ENCODE results near the gene EXOC3L2.
A peak's percentile ranks its signal among the peaks of the same experiment; 100 is the strongest.

EXOC3L2 gene

DNA sequence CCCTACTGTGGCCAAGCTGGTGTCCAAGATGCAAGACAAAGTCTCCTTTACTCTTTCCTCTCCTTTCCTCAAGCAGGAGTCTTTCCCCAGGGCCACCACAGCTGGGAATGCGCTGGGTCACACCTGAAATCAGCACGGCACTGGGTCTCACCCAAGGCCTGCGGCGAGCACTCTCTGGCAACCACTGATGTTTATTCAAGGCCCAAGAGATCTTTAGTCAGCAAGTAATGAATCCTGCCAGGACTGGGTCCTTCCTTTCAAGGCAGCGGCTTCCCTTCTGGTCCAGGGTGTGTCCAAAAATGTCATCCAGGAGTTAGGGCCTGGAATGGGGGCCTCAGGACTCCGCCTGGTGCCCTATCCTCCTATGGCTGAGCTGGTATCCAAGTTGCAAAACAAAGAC lies 42.6 kb downstream of the EXOC3L2 start:
- Histone ChIP-seq H2AFZ (ENCODE audit: low read length) (no peak overlapping the region), H3K27me3 (ENCODE audit: control insufficient read depth in 3 of 3, insufficient read depth in 3 of 3, low read depth in 1 of 3, low read length in 3 of 3) (no peaks in the 10 kb centered on the region), H3K23ac (ENCODE audit: low read depth, low read length, poor library complexity) (no peak overlapping the region), H2BK15ac (ENCODE audit: low read length) (no peak overlapping the region), H3K36me3 (replicated peaks in 1 of 2; ENCODE audit: control insufficient read depth in 2 of 2, insufficient read depth in 2 of 2, low read length in 2 of 2) (no peaks in the 10 kb centered on the region), H3K14ac (ENCODE audit: low read length) (no peak overlapping the region), H4K91ac (ENCODE audit: low read depth, low read length, poor library complexity) (no peak overlapping the region), H2AK5ac (ENCODE audit: low read depth, low read length) (no peak overlapping the region), H3K4ac (ENCODE audit: low read length) (no peak overlapping the region), H3K79me1 (ENCODE audit: low read depth, low read length) (peaks cover 2% of the 10 kb centered on the region), H3K4me1 (ENCODE audit: control insufficient read depth in 2 of 2, insufficient read depth in 1 of 2, low read depth in 1 of 2, low read length in 2 of 2) (no peaks in the 10 kb centered on the region), H3K18ac (ENCODE audit: low read length) (peak overlapping the region; percentile 64), H3K4me2 (ENCODE audit: insufficient read depth, low read length, poor library complexity, severe bottlenecking) (no peak overlapping the region), H2BK5ac (ENCODE audit: low read length) (no peak overlapping the region), H3K27ac (replicated peaks; ENCODE audit: low read length) (no peak overlapping the region), H4K8ac (ENCODE audit: low read depth, low read length) (no peak overlapping the region), H3K9ac (ENCODE audit: low read depth, low read length, poor library complexity) (no peak overlapping the region), H3K4me3 (ENCODE audit: low read length in 2 of 2) (no peak overlapping the region), H2BK120ac (ENCODE audit: low read depth, low read length) (no peak overlapping the region), H2BK12ac (ENCODE audit: low read length) (no peak overlapping the region), H3K9me3 (replicated peaks in 1 of 2; ENCODE audit: control insufficient read depth in 2 of 2, insufficient read depth in 1 of 2, low read depth in 1 of 2, low read length in 2 of 2) (peaks cover 0 to 2% of the 10 kb centered on the region in 2 donors)
- WGBS, 2 donors (ENCODE audit: extremely low coverage in 2 of 2, insufficient read length in 2 of 2, insufficient replicate concordance in 1 of 2): no CpG with 5 or more reads among the region's 6 CpGs
- DNase-seq (ENCODE audit: low spot score): no peak

DNA sequence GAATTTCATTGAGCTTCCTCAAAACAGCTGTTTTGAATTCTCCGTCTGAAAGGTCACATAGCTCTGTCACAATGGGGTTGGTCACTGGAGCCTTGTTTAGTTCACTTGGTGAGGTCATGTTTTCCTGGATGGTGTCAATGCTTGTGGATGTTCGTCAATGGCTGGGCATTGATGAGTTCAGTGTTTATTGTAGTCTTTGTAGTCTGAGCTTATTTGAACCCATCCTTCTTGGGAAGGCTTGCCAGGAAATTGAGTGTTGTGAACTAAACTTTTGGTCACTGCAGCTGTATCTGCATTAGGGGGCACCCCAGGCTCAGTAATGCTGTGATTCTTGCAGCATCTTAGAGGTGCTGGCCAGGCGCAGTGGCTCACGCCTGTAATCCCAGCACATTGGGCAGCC lies 44.6 kb downstream of the EXOC3L2 start:
- Histone ChIP-seq H3K4me2 (ENCODE audit: insufficient read depth, low read length, poor library complexity, severe bottlenecking) (no peak overlapping the region), H3K36me3 (replicated peaks in 1 of 2; ENCODE audit: control insufficient read depth in 2 of 2, insufficient read depth in 2 of 2, low read length in 2 of 2) (no peaks in the 10 kb centered on the region), H4K91ac (ENCODE audit: low read depth, low read length, poor library complexity) (no peak overlapping the region), H2BK120ac (ENCODE audit: low read depth, low read length) (no peak overlapping the region), H2AK5ac (ENCODE audit: low read depth, low read length) (no peak overlapping the region), H3K4ac (ENCODE audit: low read length) (no peak overlapping the region), H3K27ac (replicated peaks; ENCODE audit: low read length) (no peak overlapping the region), H4K8ac (ENCODE audit: low read depth, low read length) (no peak overlapping the region), H2BK12ac (ENCODE audit: low read length) (no peak overlapping the region), H3K18ac (ENCODE audit: low read length) (no peak overlapping the region), H3K9ac (ENCODE audit: low read depth, low read length, poor library complexity) (no peak overlapping the region), H3K4me3 (ENCODE audit: low read length in 2 of 2) (no peak overlapping the region), H2BK5ac (ENCODE audit: low read length) (no peak overlapping the region), H3K23ac (ENCODE audit: low read depth, low read length, poor library complexity) (no peak overlapping the region), H3K27me3 (ENCODE audit: control insufficient read depth in 3 of 3, insufficient read depth in 3 of 3, low read depth in 1 of 3, low read length in 3 of 3) (no peaks in the 10 kb centered on the region), H3K14ac (ENCODE audit: low read length) (no peak overlapping the region), H2AFZ (ENCODE audit: low read length) (no peak overlapping the region), H2BK15ac (ENCODE audit: low read length) (no peak overlapping the region), H3K9me3 (replicated peaks in 1 of 2; ENCODE audit: control insufficient read depth in 2 of 2, insufficient read depth in 1 of 2, low read depth in 1 of 2, low read length in 2 of 2) (peaks cover 0 to 2% of the 10 kb centered on the region in 2 donors), H3K4me1 (ENCODE audit: control insufficient read depth in 2 of 2, insufficient read depth in 1 of 2, low read depth in 1 of 2, low read length in 2 of 2) (no peaks in the 10 kb centered on the region), H3K79me1 (ENCODE audit: low read depth, low read length) (peaks cover 2% of the 10 kb centered on the region)
- no CpG with 5 or more reads among the region's 4 CpGs for WGBS, 2 donors (ENCODE audit: extremely low coverage in 2 of 2, insufficient read length in 2 of 2, insufficient replicate concordance in 1 of 2)
- no peak for DNase-seq (ENCODE audit: low spot score)

- Histone ChIP-seq H3K4me2 (ENCODE audit: insufficient read depth, low read length, poor library complexity, severe bottlenecking) (no peak overlapping the region), H3K9me3 (replicated peaks in 1 of 2; ENCODE audit: control insufficient read depth in 2 of 2, insufficient read depth in 1 of 2, low read depth in 1 of 2, low read length in 2 of 2) (no peaks in the 10 kb centered on the region), H2AK5ac (ENCODE audit: low read depth, low read length) (no peak overlapping the region), H3K23ac (ENCODE audit: low read depth, low read length, poor library complexity) (no peak overlapping the region), H2BK5ac (ENCODE audit: low read length) (no peak overlapping the region), H4K91ac (ENCODE audit: low read depth, low read length, poor library complexity) (no peak overlapping the region), H3K18ac (ENCODE audit: low read length) (no peak overlapping the region), H3K36me3 (replicated peaks in 1 of 2; ENCODE audit: control insufficient read depth in 2 of 2, insufficient read depth in 2 of 2, low read length in 2 of 2) (no peaks in the 10 kb centered on the region), H3K79me1 (ENCODE audit: low read depth, low read length) (peaks cover 2% of the 10 kb centered on the region), H3K27me3 (ENCODE audit: control insufficient read depth in 3 of 3, insufficient read depth in 3 of 3, low read depth in 1 of 3, low read length in 3 of 3) (no peaks in the 10 kb centered on the region), H3K14ac (ENCODE audit: low read length) (no peak overlapping the region), H2AFZ (ENCODE audit: low read length) (no peak overlapping the region), H2BK120ac (ENCODE audit: low read depth, low read length) (no peak overlapping the region), H3K27ac (replicated peaks; ENCODE audit: low read length) (no peak overlapping the region), H2BK12ac (ENCODE audit: low read length) (no peak overlapping the region), H4K8ac (ENCODE audit: low read depth, low read length) (no peak overlapping the region), H3K4me3 (ENCODE audit: low read length in 2 of 2) (no peak overlapping the region), H3K4ac (ENCODE audit: low read length) (no peak overlapping the region), H3K4me1 (ENCODE audit: control insufficient read depth in 2 of 2, insufficient read depth in 1 of 2, low read depth in 1 of 2, low read length in 2 of 2) (no peaks in the 10 kb centered on the region), H2BK15ac (ENCODE audit: low read length) (no peak overlapping the region), H3K9ac (ENCODE audit: low read depth, low read length, poor library complexity) (no peak overlapping the region)
- DNase-seq (ENCODE audit: low spot score): no peak
- WGBS, 2 donors (ENCODE audit: extremely low coverage in 2 of 2, insufficient read length in 2 of 2, insufficient replicate concordance in 1 of 2): no CpG with 5 or more reads among the region's 6 CpGs
These were observed 49.4 kb downstream of the EXOC3L2 start for GRCh38 chr19:45195764-45196163.

- H3K36me3 ChIP-seq (replicated peaks in 1 of 2; ENCODE audit: control insufficient read depth in 2 of 2, insufficient read depth in 2 of 2, low read length in 2 of 2): no peaks in the 10 kb centered on the region
- H3K18ac ChIP-seq (ENCODE audit: low read length): no peak overlapping the region
- no peak overlapping the region for H4K8ac ChIP-seq (ENCODE audit: low read depth, low read length)
- H3K23ac ChIP-seq (ENCODE audit: low read depth, low read length, poor library complexity): no peak overlapping the region
- no peak overlapping the region for H3K9ac ChIP-seq (ENCODE audit: low read depth, low read length, poor library complexity)
- no peak overlapping the region for H3K4ac ChIP-seq (ENCODE audit: low read length)
- no peak overlapping the region for H3K14ac ChIP-seq (ENCODE audit: low read length)
- peaks cover 0 to 3% of the 10 kb centered on the region in 2 donors for H3K4me1 ChIP-seq (ENCODE audit: control insufficient read depth in 2 of 2, insufficient read depth in 1 of 2, low read depth in 1 of 2, low read length in 2 of 2)
- H2AK5ac ChIP-seq (ENCODE audit: low read depth, low read length): no peak overlapping the region
- no peak for DNase-seq (ENCODE audit: low spot score)
- no peak overlapping the region for H2BK15ac ChIP-seq (ENCODE audit: low read length)
- no peak overlapping the region for H2BK5ac ChIP-seq (ENCODE audit: low read length)
- H3K27ac ChIP-seq (replicated peaks; ENCODE audit: low read length): no peak overlapping the region
- no peaks in the 10 kb centered on the region for H3K27me3 ChIP-seq (ENCODE audit: control insufficient read depth in 3 of 3, insufficient read depth in 3 of 3, low read depth in 1 of 3, low read length in 3 of 3)
- no peak overlapping the region for H3K4me2 ChIP-seq (ENCODE audit: insufficient read depth, low read length, poor library complexity, severe bottlenecking)
- H3K79me1 ChIP-seq (ENCODE audit: low read depth, low read length): no peaks in the 10 kb centered on the region
- no peak overlapping the region for H2BK120ac ChIP-seq (ENCODE audit: low read depth, low read length)
- no peak overlapping the region for H4K91ac ChIP-seq (ENCODE audit: low read depth, low read length, poor library complexity)
- H3K9me3 ChIP-seq (replicated peaks in 1 of 2; ENCODE audit: control insufficient read depth in 2 of 2, insufficient read depth in 1 of 2, low read depth in 1 of 2, low read length in 2 of 2): no peaks in the 10 kb centered on the region
- no peak overlapping the region for H3K4me3 ChIP-seq (ENCODE audit: low read length in 2 of 2)
- H2AFZ ChIP-seq (ENCODE audit: low read length): peak overlapping the region; percentile 60
- WGBS, 2 donors (ENCODE audit: extremely low coverage in 2 of 2, insufficient read length in 2 of 2, insufficient replicate concordance in 1 of 2): no CpG with 5 or more reads among the region's 4 CpGs
- no peak overlapping the region for H2BK12ac ChIP-seq (ENCODE audit: low read length)
These were observed 53.8 kb downstream of the EXOC3L2 start for GRCh38 chr19:45191375-45191774.
